Gastrocnemius medialis (tissue), 4 donors: ENCODE data around the gene MYO1D.

Experiments used
- POLR2A ChIP-seq, 2 donors: fragments of 450-650 bp; IDR thresholded peaks; one replicate each; pipeline ENCODE4 v1.6.1; 2017; ENCODE audit warnings: antibody characterized with exemption in 2 of 2, mild to moderate bottlenecking in 2 of 2, moderate library complexity in 2 of 2
- TF ChIP-seq, protein P1 (sequence below), 5 experiments: fragments of 450-650 bp in 3 of 5; fragments of 200-600 bp in 2 of 5; sonication (generic) in 2 of 5; IDR thresholded peaks in 4 of 5; conservative IDR thresholded peaks in 1 of 5; 1 replicate in 4 of 5; 2 replicates in 1 of 5; pipeline ENCODE4 v1.5.1; 2016 to 2019; ENCODE audit warnings: antibody characterized with exemption in 5 of 5, mild to moderate bottlenecking in 3 of 5, moderate library complexity in 3 of 5

DNA sequence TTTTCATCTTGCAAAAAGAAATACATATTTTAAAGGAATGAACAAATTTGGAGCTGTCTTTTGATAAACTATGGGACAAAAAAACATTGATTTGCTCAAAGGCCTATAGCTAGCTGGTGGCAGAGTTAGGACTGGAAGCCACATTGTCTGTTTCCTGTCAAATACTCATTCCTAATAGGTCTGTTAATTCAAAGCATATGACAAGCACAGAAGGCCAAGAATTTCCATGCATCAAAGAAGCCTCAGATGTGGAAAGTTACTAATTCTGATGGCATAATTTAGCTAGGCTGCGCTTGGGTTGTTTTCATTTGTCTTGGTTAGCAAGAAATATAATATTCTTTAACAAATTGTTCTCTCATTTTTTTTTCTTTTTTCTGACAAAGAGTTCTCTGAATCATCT lies 292.1 kb downstream of the MYO1D start:
- TF ChIP-seq, protein P1, sequence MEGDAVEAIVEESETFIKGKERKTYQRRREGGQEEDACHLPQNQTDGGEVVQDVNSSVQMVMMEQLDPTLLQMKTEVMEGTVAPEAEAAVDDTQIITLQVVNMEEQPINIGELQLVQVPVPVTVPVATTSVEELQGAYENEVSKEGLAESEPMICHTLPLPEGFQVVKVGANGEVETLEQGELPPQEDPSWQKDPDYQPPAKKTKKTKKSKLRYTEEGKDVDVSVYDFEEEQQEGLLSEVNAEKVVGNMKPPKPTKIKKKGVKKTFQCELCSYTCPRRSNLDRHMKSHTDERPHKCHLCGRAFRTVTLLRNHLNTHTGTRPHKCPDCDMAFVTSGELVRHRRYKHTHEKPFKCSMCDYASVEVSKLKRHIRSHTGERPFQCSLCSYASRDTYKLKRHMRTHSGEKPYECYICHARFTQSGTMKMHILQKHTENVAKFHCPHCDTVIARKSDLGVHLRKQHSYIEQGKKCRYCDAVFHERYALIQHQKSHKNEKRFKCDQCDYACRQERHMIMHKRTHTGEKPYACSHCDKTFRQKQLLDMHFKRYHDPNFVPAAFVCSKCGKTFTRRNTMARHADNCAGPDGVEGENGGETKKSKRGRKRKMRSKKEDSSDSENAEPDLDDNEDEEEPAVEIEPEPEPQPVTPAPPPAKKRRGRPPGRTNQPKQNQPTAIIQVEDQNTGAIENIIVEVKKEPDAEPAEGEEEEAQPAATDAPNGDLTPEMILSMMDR (IDR thresholded peaks at IDR 0.05 in 4 of 5, conservative IDR thresholded peaks at IDR 0.05 in 1 of 5) = no peak
- no peak for TF ChIP-seq POLR2A (IDR thresholded peaks at IDR 0.05)
